SK-N-SH (cell line): ENCODE measurements around the gene UTP14C.

ENCODE experiments used
- EP300 ChIP-seq, 2 experiments: IDR thresholded peaks; 2 replicates each; pipeline versions ENCODE4 v1.4.0 to v1.6.1; 2012; ENCODE audit warnings: borderline replicate concordance in 1 of 2, low read depth in 1 of 2, low read length in 1 of 2
- JUND ChIP-seq: IDR thresholded peaks from 2 replicates; pipeline ENCODE4 v1.4.0; 2012
- PBX3 ChIP-seq: IDR thresholded peaks from 2 replicates; pipeline ENCODE4; 2012
- POLR2AphosphoS5 ChIP-seq: IDR thresholded peaks from 2 replicates; pipeline ENCODE4 v1.6.1; 2012; ENCODE audit warnings: low read depth, low read length
- RFX5 ChIP-seq: IDR thresholded peaks from 2 replicates; pipeline ENCODE4 v1.6.1; 2012; ENCODE audit warnings: mild to moderate bottlenecking, improper control_type of control experiment, low read length
- SMC3 ChIP-seq: IDR thresholded peaks from 2 replicates; pipeline ENCODE4 v1.6.1; 2012; ENCODE audit warnings: low read depth, low read length, improper control_type of control experiment

- TF ChIP-seq JUND (no peak), PBX3 (no peak), SMC3 (no peak), POLR2AphosphoS5 (no peak), EP300 (IDR thresholded peaks at IDR 0.05; ENCODE audit: borderline replicate concordance in 1 of 2, low read depth in 1 of 2, low read length in 1 of 2) (no peak), RFX5 (no peak)
Observed at GRCh38 chr13:51999510-51999911, 25.0 kb upstream of the UTP14C start.
